Right ventricle myocardium superior (tissue), 1 donor: ENCODE data around the gene CADPS. TPM values are rescaled to one million over a fixed set of nuclear protein-coding genes. Genes with fewer than 3 reads are reported as not detected.

Source experiments
- ATAC-seq: fragments of 200-7000 bp; cut with Tn5 transposase; one replicate; pipeline ENCODE4 v1.9.1; 2020; ENCODE audit warnings: mild to moderate bottlenecking; ENCODE audit not compliant: poor library complexity
- DNase-seq: peaks from one replicate; pipeline ENCODE4 v3.0.0-alpha.2; 2020
- intact Hi-C: fragments of 100-400 bp; cut with DNase I; formaldehyde crosslinking; loops from one replicate; pipeline ENCODE4 v1.11.2; 2022
- long read RNA-seq: library from polyadenylated mRNA; unstranded; transcript quantifications from one replicate; pipeline ENCODE4 v2.0.0, GENCODE V29; 2021
- total RNA-seq: library from RNA; stranded (reverse); fragmentation: NEBNext Ultra II Directional; extraction: Animal tissue kit (Norgen Biotek cat#: 25700); gene quantifications from one replicate; pipeline ENCODE4 v1.2.1, GENCODE V29; 2021
- donor health status: DM: no; HTN: yes; CAD: no; lungs with severe emphysema.

The CADPS gene
- total RNA-seq: 11.3 TPM
- long read RNA-seq, full-length matches to known transcripts: 2 of 14 reads
- long read RNA-seq, partial matches to known transcripts: 7 of 14 reads
- long read RNA-seq, other reads (novel, unspliced or antisense): 5 of 14 reads

- intact Hi-C loops: no loop called here
- DNase-seq: peak; percentile 37
- no peak for ATAC-seq
These were observed at the start of gene CADPS for GRCh38 chr3:62874711-62875557. Gene CADPS, minus strand, starts transcription at chr3:62875416. Its CDS starts 387 bp downstream, at chr3:62875029.

GRCh38 chr3:62923066-62923465 lies 47.9 kb upstream of the CADPS start:
- no peak for ATAC-seq
- no peak for DNase-seq
- intact Hi-C loops: loop anchor here (10.0 kb wide), 1 partner anchor 258 kb away; no protein-coding TSS in a partner anchor

GRCh38 chr3:62922326-62922725 lies 47.1 kb upstream of the CADPS start:
- intact Hi-C loops: loop anchor here (10.0 kb wide), 1 partner anchor 258 kb away; no protein-coding TSS in a partner anchor
- ATAC-seq (no peak), DNase-seq (no peak)

DNA sequence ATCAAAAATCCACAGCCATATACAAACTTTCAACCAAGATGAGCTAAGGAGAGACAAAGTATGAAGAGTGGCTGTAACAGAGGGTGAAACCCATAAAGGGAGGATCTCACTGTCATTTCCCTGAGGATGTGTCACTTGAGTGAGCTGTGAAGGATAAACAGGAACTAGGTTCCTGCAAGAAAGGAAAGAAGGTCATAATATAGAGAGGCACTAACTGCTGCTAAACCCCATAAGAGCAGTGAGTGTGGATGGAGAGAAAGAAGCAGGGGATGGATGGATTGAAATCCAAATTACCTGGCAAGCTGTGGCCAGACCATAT lies 45.2 kb upstream of the CADPS start:
- DNase-seq (no peak), ATAC-seq (no peak)
- intact Hi-C loops: loop anchor here (10.0 kb wide), 1 partner anchor 256 kb away; no protein-coding TSS in a partner anchor

DNA sequence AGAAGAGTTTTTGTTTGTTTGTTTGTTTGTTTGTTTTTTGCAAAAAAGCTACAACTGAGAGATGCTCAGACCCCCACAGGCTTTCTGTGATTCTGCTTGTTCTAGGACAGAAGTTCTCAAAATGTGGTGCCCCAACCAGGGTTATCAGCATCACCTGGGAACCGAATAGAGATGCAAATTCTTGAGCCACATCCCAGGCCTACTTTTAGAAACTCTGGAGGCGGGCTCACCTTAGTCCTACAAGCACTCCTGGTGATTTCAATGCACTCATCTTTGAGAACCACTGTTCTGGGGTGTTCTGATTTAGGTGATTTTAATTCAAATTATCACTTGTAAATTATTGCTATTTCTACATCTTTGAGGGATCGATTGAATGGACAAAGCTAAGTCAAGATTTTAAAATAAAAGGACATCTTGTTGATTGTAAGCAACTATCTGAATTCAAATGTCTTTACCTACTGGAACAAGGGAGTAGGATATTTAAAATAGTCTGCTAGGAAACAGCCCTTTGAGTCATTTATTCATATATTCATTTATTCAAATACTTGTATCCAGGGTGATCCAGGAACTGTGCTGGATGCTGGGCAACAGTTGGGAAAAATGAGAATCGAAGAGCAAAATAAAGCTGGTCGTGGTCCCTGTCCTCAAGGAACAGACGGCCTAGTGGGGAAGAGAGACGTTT lies 44.7 kb upstream of the CADPS start:
- DNase-seq (no peak), ATAC-seq (no peak)
- intact Hi-C loops: loop anchor here (10.0 kb wide), 1 partner anchor 255 kb away; no protein-coding TSS in a partner anchor

DNA sequence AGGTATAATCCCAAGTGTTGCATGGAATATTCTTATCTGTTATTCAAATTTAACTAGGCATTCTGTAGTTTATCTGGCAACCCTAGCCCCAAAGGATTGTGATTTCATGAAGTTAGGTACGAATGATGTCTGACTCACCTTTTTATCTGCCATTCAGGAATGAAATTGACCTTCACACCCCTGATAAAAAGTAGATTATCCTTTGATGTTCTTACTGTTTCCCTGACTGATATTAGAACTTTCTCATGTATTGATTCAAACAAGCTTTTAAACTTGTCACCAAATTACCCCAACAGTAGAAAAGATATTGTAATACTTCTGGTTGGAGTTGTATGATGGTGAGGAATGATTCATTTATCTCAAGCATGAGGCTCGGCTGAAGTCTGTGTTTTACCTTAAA lies 43.6 kb upstream of the CADPS start:
- no peak for DNase-seq
- no peak for ATAC-seq
- intact Hi-C loops: no loop called here

DNA sequence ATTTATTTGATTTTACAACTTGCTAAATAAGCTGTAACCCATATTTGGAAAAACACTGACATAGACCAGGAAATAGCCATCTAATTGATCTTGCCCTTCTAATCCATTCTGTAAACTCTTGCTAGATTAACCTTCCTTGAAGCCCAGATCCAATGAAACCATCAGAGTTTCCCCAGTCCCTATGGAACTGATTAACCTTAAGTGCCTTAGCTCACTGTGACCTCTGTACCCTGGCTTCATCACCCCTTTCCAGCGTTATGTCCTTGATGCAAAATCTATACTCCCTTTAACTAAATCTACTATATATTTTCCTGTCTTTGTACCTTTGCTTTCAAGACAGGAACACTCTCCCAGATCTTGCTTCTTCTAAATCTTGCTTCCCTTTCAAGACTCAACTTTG lies 42.9 kb upstream of the CADPS start:
- intact Hi-C loops: no loop called here
- DNase-seq (no peak), ATAC-seq (no peak)

- ATAC-seq (no peak), DNase-seq (no peak)
- intact Hi-C loops: no loop called here
These were observed 36.3 kb upstream of the CADPS start for GRCh38 chr3:62911526-62911925.

DNA sequence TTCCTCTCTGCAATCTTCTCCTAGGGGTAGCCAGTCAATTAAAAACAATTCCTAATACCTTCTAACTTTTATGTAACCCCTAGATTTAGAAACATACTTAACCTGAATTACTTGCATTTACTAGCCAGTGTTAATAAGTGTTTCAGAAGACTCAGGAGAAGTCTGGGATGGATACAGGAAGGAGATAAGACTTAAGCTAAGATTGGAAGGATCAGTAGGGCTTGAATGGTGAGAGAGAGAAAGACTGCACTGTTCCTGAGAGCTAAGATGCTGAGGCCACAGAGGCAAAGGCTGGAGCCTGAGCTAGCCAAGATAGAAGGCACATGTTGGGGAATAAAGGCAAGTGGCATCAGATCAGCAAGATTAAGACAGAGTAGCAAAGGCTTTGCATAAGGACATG lies 30.1 kb upstream of the CADPS start:
- no peak for ATAC-seq
- no peak for DNase-seq
- intact Hi-C loops: no loop called here

DNA sequence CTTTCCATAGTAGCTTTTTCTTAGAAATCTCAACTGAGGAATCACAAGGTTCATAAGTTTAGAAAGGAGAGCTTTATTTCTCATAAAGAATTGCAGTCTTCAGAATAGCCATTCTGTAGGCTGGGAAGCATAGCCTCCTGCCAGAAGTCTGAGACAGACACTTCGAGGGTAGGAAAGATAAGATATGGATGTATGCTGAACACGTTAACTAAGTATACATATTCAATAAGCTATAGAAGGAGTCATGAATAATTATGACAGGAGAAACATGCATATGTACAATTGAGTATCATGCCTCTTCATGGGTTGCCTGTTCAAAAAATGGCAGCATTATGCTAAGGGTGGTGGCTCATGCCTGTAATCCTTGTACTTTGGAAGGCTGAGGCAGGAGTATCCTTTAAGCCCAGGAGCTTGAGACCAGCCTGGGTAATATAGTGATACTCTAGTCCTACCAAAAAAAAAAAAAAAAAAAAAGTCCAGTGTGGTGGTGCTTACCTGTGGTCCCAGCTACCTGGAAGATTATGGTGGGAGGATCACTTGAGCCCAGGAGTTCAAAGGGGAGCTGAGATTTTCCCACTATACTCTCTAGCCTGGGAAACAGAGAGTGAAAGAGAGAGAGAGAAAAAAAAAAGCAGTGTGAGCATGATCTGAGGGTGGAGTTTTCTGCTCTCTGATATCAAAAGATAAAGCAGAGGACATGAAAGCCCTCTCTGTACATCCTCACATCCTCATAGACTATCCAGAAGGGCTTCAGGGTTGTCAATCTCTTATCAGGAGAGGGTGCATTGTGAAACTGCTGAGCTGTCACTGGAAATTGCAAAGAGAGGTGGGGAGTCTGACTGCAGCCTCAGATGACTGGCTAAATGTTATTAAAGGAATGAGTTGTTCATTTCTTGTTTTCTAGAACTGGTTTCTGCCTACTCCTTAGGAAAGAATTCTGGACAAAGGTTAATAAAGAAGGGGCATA lies 23.6 kb upstream of the CADPS start:
- ATAC-seq (no peak), DNase-seq (no peak)
- intact Hi-C loops: no loop called here

DNA sequence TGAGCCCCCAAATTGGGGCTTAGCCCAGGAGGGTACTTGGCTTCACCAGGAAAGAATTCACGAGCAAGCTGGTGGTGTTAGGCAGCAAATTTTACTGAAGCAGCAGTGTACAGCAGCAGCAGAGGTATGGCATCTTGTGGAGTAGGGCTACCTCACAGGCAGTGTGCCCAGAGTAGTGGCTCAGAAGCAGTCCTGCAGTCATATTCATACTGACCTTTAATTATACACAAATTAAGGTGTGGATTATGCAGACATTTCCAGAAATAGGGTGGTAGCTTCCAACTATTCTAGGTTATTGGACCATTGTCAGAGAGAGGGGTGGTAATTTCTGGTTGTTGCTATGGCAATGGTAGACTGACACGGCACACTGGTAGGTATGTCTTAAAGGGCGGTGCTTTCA lies 20.7 kb upstream of the CADPS start:
- intact Hi-C loops: no loop called here
- no peak for ATAC-seq
- no peak for DNase-seq

- intact Hi-C loops: no loop called here
- ATAC-seq: no peak
These were observed 17.7 kb upstream of the CADPS start for GRCh38 chr3:62892951-62893350.

GRCh38 chr3:62892045-62892444 lies 16.8 kb upstream of the CADPS start:
- no peak for DNase-seq
- intact Hi-C loops: no loop called here
- ATAC-seq: no peak

More at GRCh38 chr3:62892951-62893350, 17.7 kb upstream of the CADPS start:
- no peak for DNase-seq

GRCh38 chr3:62888778-62889177 lies 13.6 kb upstream of the CADPS start:
- ATAC-seq: no peak
- DNase-seq: no peak
- intact Hi-C loops: no loop called here

- no peak for DNase-seq
- intact Hi-C loops: no loop called here
- ATAC-seq: no peak
These were observed 13.0 kb upstream of the CADPS start for GRCh38 chr3:62888180-62888579.

- DNase-seq: no peak
- no peak for ATAC-seq
- intact Hi-C loops: no loop called here
These were observed 9.9 kb upstream of the CADPS start for GRCh38 chr3:62885136-62885535.

GRCh38 chr3:62884096-62884870 lies 9.1 kb upstream of the CADPS start:
- intact Hi-C loops: no loop called here
- no peak for ATAC-seq

GRCh38 chr3:62882676-62883200 lies 7.5 kb upstream of the CADPS start:
- no peak for DNase-seq
- ATAC-seq: no peak
- intact Hi-C loops: no loop called here

More at GRCh38 chr3:62884096-62884870, 9.1 kb upstream of the CADPS start:
- no peak for DNase-seq
